ENCODE data around the gene MRC2.

GRCh38 chr17:62702746-62703260 is 75.3 kb downstream of the MRC2 start:
- TF ChIP-seq TAF1 (IDR thresholded peaks at IDR 0.05; ENCODE audit: borderline replicate concordance, insufficient read depth, low read length) (no peak), REST (IDR thresholded peaks at IDR 0.05; ENCODE audit: insufficient read depth in 1 of 2, low read depth in 2 of 2, low read length in 2 of 2) (no peak), POLR2AphosphoS5 (IDR thresholded peaks at IDR 0.05; ENCODE audit: low read depth, low read length) (no peak), SIN3A (IDR thresholded peaks at IDR 0.05; ENCODE audit: borderline replicate concordance, insufficient read depth, low read length) (no peak)

Data from PFSK-1 (cell line).